Caki2 (cell line): Measurements from ENCODE around the gene ARSD. TPM values are rescaled to one million over a fixed set of nuclear protein-coding genes. Genes with fewer than 3 reads are reported as not detected.
"Not testable (repeated sequence)": the region's sequence is repeated elsewhere in the genome, so short reads cannot be mapped to it uniquely, and the experiment has no call there.

Source experiments
- DNase-seq: peaks from one replicate; pipeline ENCODE4 v3.0.0-alpha.2; 2015; ENCODE audit warnings: low read depth
- in situ Hi-C: cut with HindIII; loops from 2 replicates; pipeline ENCODE4 v1.10.0; 2016; ENCODE audit warnings: low sequenced_read_pairs, low pct_unique_long_range_greater_than_20kb, mixed read lengths
- total RNA-seq: library from RNA; depleted of rRNA; stranded (reverse); fragments of >200 nt; shearing (Covaris generic); gene quantifications from 2 replicates; pipeline ENCODE4 v1.2.3, GENCODE V29; 2014; ENCODE audit warnings: low replicate concordance

The ARSD gene
- total RNA-seq, 1 experiment from 2014 or later = 14.8 TPM

DNA sequence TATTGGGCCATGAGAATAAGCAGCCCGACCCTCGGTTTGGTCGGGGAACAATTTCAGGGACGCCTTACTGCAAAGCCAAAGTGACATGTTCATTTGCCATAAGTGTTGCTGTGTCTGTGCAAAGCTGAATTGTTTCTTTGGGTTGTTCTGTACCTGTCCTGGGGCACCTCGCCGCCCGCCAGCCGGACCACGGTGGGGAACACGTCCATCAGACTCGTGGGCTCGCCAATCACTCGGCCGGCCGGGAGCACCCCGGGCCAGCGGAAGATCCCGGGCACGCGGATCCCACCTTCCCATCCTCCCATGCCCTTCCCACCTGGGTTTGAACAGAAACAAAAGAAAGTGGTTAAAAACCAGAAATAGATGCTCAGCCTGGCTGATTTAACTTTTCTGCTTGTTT, 8.8 kb upstream of the ARSD start:
- in situ Hi-C loops = not testable (repeated sequence)

DNA sequence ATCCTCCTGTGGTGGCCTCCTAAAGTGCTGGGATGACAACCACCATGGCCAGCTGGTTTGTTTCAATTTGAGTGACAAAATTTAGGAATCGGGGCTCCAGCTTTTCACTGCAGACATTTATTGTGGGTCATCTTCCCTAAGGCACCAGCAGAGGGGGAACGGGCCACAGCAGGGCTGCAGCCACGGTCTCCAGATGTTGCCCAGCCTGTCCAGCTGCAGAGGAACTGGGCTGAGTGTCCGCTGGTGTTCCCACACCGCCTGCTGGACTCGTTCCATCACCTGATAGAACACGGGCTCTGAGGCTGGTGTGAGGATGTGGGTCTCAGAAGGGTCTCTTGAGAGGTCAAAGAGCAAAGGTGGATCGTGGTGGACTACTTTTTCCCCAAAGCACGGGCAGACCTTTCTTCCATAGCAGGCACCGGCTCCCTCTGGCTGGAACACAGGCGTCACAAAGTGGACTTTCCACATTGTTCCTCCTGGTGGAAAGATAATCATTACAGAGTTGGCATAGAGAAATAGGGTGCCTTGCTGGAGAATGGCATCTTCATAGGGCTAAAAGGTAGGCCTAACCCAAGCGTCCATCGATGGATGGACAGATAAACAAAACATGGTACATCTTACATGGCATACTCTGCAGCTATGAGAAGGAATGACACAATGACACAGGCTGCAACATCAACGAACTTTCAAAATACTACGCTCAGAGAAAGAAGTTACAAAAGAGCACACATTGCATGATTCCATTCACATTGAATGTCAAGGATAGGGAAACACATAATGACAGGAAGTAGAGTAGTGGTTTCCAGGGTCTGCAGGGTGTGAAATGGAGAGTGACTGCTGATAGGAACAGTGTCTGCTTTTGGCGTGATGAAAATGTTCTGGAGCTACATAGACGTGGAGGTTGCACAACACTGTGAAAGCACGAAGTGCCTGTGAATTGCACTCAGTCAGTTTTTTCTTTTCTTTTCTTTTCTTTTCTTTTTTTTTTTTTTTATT, 5.9 kb upstream of the ARSD start:
- in situ Hi-C loops = no loop called here
- no peak for DNase-seq

More for the DNA sequence above, 8.8 kb upstream of the ARSD start:
- not testable (repeated sequence) for DNase-seq

DNA sequence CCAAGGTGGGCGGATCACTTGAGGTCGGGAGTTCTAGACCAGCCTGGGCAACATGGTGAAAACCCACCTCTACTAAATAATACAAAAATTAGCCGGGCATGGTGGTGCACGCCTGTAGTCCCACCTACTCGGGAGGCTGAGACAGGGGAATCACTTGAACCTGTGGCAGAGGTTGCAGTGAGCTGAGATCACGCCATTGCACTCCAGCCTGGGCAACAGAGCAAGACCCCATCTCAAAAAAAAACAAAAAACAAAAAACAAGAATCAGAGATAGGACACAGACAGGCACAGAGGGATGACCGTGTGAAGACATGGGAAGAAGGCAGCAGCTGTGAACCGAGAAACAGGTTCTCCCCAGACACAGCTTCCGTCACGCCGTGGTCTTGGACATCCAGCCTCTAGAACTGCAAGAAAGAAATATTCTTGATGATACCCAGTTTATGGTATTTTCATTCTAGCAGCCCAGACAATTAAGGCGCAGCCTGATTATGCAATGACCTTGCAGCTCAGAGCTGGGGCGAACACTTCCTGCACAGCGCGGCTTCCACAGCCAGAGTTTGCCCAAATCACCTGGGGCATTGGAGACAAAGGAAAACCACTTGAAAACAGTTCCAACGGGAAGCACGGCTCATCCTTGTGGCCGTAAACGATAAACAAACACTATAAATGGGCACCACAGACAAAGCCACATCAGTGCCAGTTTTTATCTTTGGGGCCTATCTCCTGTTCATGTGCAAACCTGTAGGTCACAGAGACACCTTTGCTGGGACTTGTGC, 4.2 kb upstream of the ARSD start:
- no peak for DNase-seq
- in situ Hi-C loops = no loop called here

DNA sequence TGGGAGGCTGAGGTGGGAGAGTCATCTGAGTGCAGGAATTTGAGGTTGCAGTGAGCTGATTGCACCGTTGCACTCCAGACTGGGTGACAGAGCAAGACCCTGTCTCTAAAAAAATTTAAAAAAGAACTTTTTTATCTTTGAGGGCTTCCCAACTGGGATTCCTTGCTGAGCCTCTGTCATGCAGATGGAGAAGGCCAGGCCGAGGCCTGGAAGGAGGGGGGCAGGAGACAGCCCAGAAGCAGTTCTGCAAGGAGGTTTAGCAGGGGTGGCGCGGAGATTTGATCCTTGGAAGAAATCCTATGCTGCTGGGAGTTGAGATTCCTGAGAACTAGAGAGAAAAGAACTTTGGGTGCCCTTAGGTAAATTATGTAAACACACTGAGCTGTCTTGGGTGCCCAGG, 2.5 kb upstream of the ARSD start:
- no peak for DNase-seq
- in situ Hi-C loops = no loop called here

DNA sequence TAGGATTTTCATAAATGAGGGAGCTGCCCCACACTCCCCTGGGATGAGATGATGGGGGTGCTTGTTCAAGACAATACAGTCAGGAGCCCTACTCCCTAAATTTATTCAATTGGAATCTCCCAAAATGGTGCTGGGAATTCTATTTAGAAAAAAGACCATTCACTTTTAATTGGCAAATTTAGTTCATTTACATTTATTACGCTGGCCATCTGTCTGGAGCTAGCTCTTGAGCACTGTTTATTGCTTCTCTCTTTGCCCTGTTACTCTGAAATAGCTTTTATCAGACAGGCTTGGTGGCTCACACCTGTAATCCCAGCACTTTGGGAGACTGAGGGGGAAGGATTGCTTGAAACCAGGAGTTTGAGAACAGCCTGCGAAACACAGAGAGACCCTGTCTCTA, 2.0 kb upstream of the ARSD start:
- DNase-seq = no peak
- in situ Hi-C loops = no loop called here

DNA sequence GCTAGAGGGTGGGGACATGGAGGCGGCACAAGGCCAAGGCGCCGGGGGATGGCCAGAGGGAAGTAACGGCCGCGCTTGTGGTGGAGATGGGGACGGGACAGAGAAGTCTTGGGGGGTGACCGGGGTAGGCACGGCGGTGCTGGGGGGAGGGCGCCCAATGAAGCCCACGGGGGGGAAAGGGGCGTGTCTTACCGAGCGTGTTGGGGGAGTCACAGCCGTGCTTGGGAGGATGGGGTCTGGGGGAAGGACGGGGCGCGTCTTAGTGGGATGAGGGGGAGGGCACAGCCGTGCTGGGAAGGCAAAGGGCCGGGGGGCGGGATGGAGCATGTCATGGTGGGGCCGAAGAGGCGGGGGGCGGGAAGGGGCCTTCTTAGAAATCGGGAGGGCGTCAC, 952 bp downstream of the ARSD start:
- in situ Hi-C loops = no loop called here
- no peak for DNase-seq

DNA sequence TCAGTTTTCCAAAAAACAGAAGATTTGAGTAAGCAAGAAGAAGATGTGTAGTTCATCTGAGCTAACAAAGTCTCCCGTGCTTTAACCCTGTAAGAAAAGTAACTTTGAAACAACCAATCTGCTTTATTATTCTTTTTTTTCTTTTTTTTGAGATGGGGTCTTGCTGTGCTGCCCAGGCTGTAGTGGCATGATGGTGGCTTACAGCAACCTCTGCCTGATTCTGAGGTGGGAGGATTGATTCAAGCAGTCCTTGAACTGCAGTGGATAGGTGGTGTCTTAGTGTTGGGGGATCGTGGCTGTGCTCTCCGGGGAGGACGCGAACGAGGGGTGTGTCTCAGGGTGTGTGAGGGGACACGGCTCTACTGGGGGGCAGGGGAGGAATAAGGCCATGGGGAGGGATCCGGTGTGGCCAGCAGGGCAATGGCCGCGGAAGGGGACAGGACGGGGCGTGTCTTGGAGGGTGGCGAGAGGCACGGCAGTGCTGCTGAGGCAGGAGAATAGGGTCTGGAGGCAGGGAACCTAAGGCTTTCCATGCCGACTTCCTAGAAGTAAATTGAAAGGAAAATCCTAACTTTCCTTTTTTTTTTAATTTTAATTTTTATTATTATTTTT, 2.4 kb downstream of the ARSD start:
- DNase-seq = no peak
- in situ Hi-C loops = no loop called here

DNA sequence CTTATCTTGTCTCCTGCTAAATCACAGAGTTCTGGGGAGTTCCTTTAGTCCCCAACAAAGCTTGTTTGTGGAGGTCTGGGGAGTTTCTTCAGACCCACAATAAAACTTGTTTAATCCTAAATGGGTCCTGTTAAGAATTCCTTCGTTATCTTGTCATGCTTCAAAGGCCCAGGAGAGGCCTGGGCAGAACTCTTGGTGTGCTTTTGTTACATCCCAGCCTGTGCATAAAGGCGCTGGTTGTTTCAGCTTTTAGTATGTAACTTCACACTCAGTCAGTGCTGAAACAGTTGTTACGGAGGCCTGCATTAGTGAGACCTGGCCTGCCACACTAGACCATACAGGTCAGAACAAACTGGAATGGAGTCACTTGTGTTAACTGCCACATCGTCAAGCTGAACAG, 2.9 kb downstream of the ARSD start:
- in situ Hi-C loops, DNase-seq: not testable (repeated sequence)

DNA sequence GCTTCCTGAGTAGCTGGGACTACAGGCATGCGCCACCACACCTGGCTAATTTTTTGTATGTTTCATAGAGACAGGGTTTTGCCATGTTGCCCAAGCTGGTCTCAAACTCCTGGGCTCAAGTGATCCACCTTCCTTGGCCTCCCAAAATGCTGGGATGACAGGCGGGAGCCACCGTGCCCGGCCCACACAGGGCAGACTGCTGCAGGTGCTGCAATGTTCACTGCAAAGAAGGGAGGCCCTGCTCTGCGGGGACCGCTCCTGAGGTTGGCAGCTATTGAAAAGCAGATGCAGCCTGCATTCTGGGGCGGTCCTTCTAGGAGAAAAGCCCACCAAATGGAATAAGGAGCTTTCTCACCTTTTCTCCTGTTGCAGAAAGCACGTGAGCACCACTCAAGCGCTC, 5.0 kb downstream of the ARSD start:
- DNase-seq = no peak
- in situ Hi-C loops = no loop called here

DNA sequence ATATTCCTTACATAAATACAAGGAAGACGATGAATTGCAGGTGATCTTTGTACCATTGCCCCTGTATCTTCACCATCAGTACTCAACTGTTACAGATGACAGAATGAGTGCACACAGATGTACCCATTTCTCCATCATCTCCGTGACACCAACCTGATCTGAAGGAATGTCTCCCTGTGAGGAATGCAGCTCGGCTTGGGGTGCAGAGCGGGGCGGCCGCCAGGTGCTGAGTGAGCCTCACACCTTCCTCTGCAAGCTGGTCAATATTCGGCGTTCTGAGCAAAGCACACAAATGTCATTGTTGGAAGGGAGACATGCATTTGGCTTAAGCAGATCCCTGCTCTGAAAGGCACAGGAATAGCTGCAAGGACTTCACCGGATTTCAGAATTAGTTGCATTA, 7.4 kb downstream of the ARSD start:
- DNase-seq = no peak
- in situ Hi-C loops = no loop called here

DNA sequence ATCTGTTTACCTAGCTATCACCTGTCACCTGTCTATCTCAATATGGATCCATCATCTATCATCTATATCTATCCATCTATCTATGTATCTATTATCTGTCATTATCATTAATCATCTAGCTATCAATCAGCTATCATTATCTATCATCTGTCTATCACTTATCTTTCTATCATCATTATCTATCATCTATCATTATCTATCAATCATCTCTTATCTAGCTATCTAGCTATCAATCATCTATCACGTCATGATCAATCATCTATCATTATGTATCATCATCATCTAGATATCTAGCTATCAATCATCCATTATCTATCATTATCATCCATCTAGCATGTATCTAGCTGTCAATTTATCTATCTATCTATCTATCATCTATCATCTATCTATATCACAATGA, 7.9 kb downstream of the ARSD start:
- in situ Hi-C loops = no loop called here
- DNase-seq = no peak

DNA sequence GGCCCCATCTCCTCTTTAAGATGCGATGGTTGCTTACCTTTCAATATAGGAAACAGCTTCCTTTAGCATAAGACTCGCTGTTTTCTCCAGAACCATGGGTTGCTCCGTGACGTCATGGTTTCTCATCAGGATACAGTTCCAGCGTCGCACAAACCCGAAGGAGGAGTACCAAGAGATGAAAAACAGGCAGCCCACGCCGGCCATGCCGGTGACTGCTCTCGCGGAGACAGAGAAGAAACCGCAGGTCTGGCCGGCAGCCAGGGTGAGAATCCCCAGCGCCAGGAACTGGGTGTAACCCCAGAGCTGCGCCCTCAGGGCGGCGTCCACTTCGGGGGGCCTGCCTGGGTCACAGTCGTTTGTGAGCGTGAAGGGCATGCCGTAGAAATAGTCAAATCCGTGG, 11.4 kb downstream of the ARSD start:
- no peak for DNase-seq
- in situ Hi-C loops = no loop called here

DNA sequence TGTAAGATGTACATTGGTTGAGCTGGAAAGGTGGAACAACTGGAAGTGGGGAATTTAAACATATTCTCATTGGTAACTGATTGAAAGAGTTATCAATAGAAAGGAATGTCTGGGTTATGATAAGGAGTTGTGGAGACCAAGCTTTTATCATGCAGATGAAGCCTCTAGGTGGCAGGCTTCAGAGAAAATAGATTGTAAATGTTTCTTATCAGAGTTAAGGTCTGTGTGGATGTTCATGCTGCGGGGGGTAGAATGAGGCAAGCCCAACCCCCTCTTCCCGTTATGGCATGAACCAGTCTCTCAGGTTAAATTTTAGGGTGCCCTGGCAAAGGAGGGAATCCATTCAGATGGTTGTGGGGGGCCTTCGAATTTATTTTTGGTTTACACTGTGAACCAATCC, 16.0 kb downstream of the ARSD start:
- no peak for DNase-seq
- in situ Hi-C loops = no loop called here

DNA sequence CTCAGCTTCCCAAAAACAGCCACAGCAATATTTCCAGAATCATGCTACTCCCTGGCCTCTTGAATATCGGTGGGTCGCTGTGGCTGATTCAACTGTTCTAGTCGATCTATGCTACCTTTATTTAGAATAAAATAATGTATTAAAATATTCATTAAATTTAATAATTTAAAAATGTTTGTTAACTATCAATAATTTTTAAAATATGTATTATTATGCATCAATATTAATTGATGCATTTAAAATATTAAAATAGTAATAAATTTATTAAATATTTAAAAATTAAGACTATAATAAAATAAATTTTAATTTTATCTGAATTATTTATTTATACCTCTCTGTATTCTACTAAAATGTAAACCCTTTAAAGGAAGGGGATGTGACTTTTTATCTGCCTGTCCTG, 19.0 kb downstream of the ARSD start:
- in situ Hi-C loops = no loop called here
- no peak for DNase-seq

DNA sequence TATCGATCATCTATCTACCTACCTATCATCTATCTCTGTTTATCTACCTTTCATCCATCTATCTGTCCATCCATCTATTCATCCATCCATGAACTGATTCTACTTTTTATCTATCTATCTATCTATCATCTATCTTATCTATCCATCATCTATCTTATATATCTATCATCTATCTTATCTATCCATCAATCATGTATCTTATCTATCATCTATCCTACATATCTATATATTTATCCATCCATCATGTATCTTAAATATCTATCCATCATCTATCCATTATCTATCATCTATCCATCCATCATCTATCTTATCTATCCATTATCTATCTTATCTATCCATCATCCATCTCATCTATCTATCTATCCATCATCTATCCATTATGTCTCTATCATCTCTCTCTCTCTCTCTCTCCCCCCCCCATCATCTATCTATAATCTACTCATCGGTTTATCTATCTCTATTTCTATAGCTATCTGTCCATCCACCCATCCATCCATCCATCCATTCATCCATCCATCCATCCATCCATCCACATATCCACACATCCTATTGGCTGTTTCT, 20.9 kb downstream of the ARSD start:
- in situ Hi-C loops = no loop called here
- DNase-seq = no peak

DNA sequence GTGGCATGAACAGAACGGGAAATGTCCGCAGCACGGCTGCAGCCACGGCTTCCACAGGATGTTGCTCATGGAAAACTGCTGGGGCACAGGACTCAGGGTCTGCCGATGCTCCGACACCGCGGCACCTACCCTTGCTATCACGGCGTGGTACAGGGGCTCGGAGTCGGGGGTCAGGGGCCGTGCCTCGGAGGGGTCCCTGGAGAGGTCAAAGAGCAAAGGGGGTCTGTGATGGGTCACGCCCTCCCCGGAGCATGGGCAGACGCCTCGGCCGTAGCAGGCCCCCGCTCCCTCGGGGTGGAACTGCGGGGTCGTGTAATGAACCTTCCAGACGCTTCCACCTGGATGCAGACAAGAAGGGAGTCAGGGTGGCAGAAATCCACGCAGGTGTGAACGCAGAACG, 21.8 kb downstream of the ARSD start:
- in situ Hi-C loops = no loop called here
- DNase-seq = no peak

DNA sequence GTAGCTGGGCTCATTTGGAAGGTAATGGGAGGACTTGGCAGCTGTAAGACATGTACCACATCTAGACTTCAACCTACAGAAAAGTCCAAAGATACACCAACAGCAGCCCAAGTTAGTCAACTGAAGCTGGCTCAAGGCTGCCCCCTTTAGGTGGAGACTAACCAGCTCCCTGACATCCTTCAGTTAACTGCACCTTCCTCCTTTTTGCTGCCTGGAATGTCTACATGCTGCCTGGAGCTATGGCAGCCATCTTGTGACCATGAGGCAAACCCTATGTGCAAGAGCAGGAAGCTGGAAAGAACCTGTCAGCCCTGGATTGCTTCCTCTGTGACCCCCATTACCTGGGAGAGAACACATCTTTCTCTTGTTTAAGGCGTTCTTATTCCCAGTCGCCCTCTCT, 25.8 kb downstream of the ARSD start:
- no peak for DNase-seq
- in situ Hi-C loops = no loop called here

DNA sequence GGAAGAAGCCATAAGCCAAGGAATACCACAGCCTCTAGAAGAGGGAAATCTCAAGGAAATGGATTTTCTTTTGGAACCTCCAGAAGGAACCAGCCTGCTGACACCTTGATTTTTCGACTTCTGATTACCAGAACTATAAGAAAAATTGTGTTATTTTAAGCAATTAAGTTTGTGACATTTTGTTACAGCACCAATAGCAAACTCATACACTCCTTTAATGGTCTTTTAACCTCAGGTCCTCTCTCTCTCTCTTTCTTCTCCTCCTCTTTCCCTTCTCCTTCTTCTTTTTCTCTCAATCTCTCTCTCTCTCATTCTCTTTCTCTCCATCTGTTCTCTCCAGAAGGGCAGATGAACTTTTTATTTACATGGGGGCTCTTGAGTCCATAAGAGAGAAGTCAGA, 26.3 kb downstream of the ARSD start:
- in situ Hi-C loops = no loop called here
- DNase-seq = no peak
